Mesendoderm (in vitro differentiated cells): Measurements from ENCODE around the gene PPP1R12B.
"Not testable (repeated sequence)": the region's sequence is repeated elsewhere in the genome, so short reads cannot be mapped to it uniquely, and the experiment has no call there.

Experiments
- DNase-seq: peaks from one replicate; pipeline ENCODE4 v3.0.0; 2013
- H2AK5ac ChIP-seq: 2 replicates; pipeline ENCODE4 v1.6.1; 2013; ENCODE audit warnings: low read length, inconsistent platforms
- H2BK120ac ChIP-seq: 2 replicates; pipeline ENCODE4 v1.6.1; 2013; ENCODE audit warnings: low read depth, mild to moderate bottlenecking, low read length, moderate library complexity, mixed read lengths
- H2BK15ac ChIP-seq: replicated peaks from 2 replicates; pipeline ENCODE4 v1.6.1; 2013; ENCODE audit warnings: low read depth, mild to moderate bottlenecking, moderate library complexity
- H2BK5ac ChIP-seq: 2 replicates; pipeline ENCODE4 v1.6.1; 2013; ENCODE audit warnings: low read length, inconsistent platforms
- H3K18ac ChIP-seq: 2 replicates; pipeline ENCODE4 v1.6.1; 2013; ENCODE audit warnings: mild to moderate bottlenecking, low read length, mixed read lengths
- H3K23ac ChIP-seq: one replicate; pipeline ENCODE4 v1.6.1; 2013; ENCODE audit warnings: low read length
- H3K27ac ChIP-seq: 2 replicates; pipeline ENCODE4 v1.5.1; 2013; ENCODE audit warnings: low read depth, mild to moderate bottlenecking, inconsistent platforms, low read length, moderate library complexity
- H3K27me3 ChIP-seq: 2 replicates; pipeline ENCODE4 v1.6.1; 2013; ENCODE audit warnings: low read length, control low read depth, mild to moderate bottlenecking, inconsistent platforms; ENCODE audit not compliant: insufficient read depth, poor library complexity
- H3K36me3 ChIP-seq: 2 replicates; pipeline ENCODE4 v1.6.1; 2013; ENCODE audit warnings: low read length, inconsistent platforms; ENCODE audit not compliant: control insufficient read depth, insufficient read depth
- H3K4ac ChIP-seq: one replicate; pipeline ENCODE4 v1.6.1; 2013; ENCODE audit warnings: low read depth, mild to moderate bottlenecking, low read length, moderate library complexity
- H3K4me1 ChIP-seq: 2 replicates; pipeline ENCODE4 v1.6.1; 2013; ENCODE audit warnings: low read depth, low read length, inconsistent platforms; ENCODE audit not compliant: control insufficient read depth
- H3K4me2 ChIP-seq: 2 replicates; pipeline ENCODE4 v1.6.1; 2013; ENCODE audit warnings: low read length
- H3K4me3 ChIP-seq: 2 replicates; pipeline ENCODE4 v1.5.1; 2013; ENCODE audit warnings: mild to moderate bottlenecking, low read length
- H3K56ac ChIP-seq: one replicate; pipeline ENCODE4 v1.6.1; 2013; ENCODE audit warnings: low read length
- H3K79me1 ChIP-seq: 2 replicates; pipeline ENCODE4 v1.6.1; 2013; ENCODE audit warnings: low read length, inconsistent platforms
- H3K79me2 ChIP-seq: 2 replicates; pipeline ENCODE4 v1.6.1; 2013; ENCODE audit warnings: mild to moderate bottlenecking, low read length; ENCODE audit not compliant: control insufficient read depth, insufficient read depth
- H3K9ac ChIP-seq: 2 replicates; pipeline ENCODE4 v1.6.1; 2013; ENCODE audit warnings: low read length, inconsistent platforms
- H4K5ac ChIP-seq: one replicate; pipeline ENCODE4 v1.6.1; 2013; ENCODE audit warnings: low read length
- H4K8ac ChIP-seq: one replicate; pipeline ENCODE4 v1.6.1; 2013; ENCODE audit warnings: low read depth, mild to moderate bottlenecking, control low read depth, low read length, moderate library complexity
- WGBS: extraction: QIAGEN DNeasy Blood & Tissue Kit; methylation state at CpG from one replicate; pipeline ENCODE4 v1.1.7; 2013; ENCODE audit warnings: low lambda C conversion rate, missing lambda C conversion rate; ENCODE audit not compliant: insufficient coverage; ENCODE audit errors: extremely low coverage; 5-methylcytosine and 5-hydroxymethylcytosine counted together

PPP1R12B gene

GRCh38 chr1:202577381-202577780 lies 228.9 kb downstream of the PPP1R12B start:
- H3K36me3 ChIP-seq: no peaks in the 10 kb centered on the region
- no peaks in the 10 kb centered on the region for H3K79me1 ChIP-seq
- H3K9ac ChIP-seq: no peak overlapping the region
- H3K4me1 ChIP-seq: peaks cover 17% of the 10 kb centered on the region
- H3K18ac ChIP-seq: peak overlapping the region; percentile 65
- H3K27ac ChIP-seq: peak overlapping the region; percentile 56
- no peaks in the 10 kb centered on the region for H3K27me3 ChIP-seq
- H2AK5ac ChIP-seq: no peak overlapping the region
- WGBS: no CpG with 5 or more reads among the region's 2 CpGs
- DNase-seq: peak; percentile 67
- H3K4me2 ChIP-seq: no peak overlapping the region
- no peak overlapping the region for H2BK120ac ChIP-seq
- no peak overlapping the region for H2BK5ac ChIP-seq
- no peaks in the 10 kb centered on the region for H3K79me2 ChIP-seq
- H3K4ac ChIP-seq: no peak overlapping the region
- no peak overlapping the region for H2BK15ac ChIP-seq
- no peak overlapping the region for H3K23ac ChIP-seq
- no peak overlapping the region for H3K56ac ChIP-seq
- no peak overlapping the region for H4K5ac ChIP-seq
- H4K8ac ChIP-seq: no peak overlapping the region
- no peak overlapping the region for H3K4me3 ChIP-seq

- Histone ChIP-seq H2BK15ac (no peak overlapping the region), H4K8ac (no peak overlapping the region), H3K4me1 (peaks cover 17% of the 10 kb centered on the region), H3K9ac (no peak overlapping the region), H3K18ac (no peak overlapping the region), H2AK5ac (no peak overlapping the region), H3K4me2 (no peak overlapping the region), H3K79me1 (no peaks in the 10 kb centered on the region), H4K5ac (no peak overlapping the region), H3K56ac (peak overlapping the region; percentile 56), H3K27ac (peak overlapping the region; percentile 35), H3K36me3 (no peaks in the 10 kb centered on the region), H3K4me3 (no peak overlapping the region), H2BK5ac (no peak overlapping the region), H3K27me3 (no peaks in the 10 kb centered on the region), H3K79me2 (no peaks in the 10 kb centered on the region), H3K4ac (no peak overlapping the region), H2BK120ac (no peak overlapping the region), H3K23ac (no peak overlapping the region)
- peak; percentile 62 for DNase-seq
- WGBS: no CpG with 5 or more reads among the region's 4 CpGs
These were observed 229.6 kb downstream of the PPP1R12B start for GRCh38 chr1:202578001-202578504.

DNA sequence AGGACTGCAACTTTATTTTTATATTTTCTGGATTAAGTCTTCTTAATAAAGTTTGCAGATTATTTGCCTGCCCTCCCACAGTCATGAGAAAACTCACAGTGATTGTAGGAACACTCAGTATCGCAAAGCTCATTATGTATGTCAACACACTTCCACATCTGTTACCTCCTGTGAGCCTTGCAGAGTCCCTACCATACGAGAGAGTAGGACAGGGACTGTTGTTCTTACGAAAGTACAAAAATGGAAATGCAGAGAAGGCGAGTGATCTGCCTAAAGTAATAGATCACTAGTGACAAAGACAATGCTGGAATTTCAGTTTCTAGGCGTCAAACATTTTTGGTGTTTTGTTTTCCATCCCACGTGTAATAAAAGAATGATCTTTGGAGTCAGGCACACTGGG lies 230.1 kb downstream of the PPP1R12B start:
- Histone ChIP-seq H4K8ac (no peak overlapping the region), H3K4ac (no peak overlapping the region), H3K27me3 (no peaks in the 10 kb centered on the region), H3K18ac (peak overlapping the region; percentile 44), H2BK15ac (no peak overlapping the region), H3K79me1 (no peaks in the 10 kb centered on the region), H3K9ac (peak overlapping the region; percentile 1), H3K4me1 (peaks cover 17% of the 10 kb centered on the region), H3K36me3 (no peaks in the 10 kb centered on the region), H3K56ac (peak overlapping the region; percentile 56), H4K5ac (no peak overlapping the region), H2AK5ac (no peak overlapping the region), H3K4me3 (no peak overlapping the region), H2BK120ac (no peak overlapping the region), H3K23ac (no peak overlapping the region), H3K27ac (peak overlapping the region; percentile 35), H3K4me2 (no peak overlapping the region), H2BK5ac (no peak overlapping the region), H3K79me2 (no peaks in the 10 kb centered on the region)
- no peak for DNase-seq
- WGBS: no CpG with 5 or more reads among the region's 6 CpGs

DNA sequence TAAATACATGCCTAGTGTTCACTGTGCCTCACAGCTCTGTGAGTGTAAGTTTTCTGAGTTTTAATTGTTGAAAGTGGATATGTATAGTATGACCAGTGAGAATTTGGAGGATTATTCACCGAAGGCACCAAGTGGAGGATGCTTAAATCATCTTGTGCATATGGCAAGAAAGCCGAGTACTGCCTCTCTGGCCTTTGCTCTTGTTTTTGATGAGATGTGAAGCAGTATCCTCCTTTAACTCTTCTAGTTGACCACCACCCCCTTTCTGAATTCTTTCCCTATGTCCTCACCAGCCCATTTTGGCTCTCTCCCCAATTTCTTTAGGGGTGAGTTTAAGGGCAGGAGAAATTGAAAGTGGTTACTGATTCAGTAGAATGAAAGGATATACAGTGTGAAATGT lies 231.3 kb downstream of the PPP1R12B start:
- Histone ChIP-seq H3K27me3 (no peaks in the 10 kb centered on the region), H3K79me2 (no peaks in the 10 kb centered on the region), H3K18ac (no peak overlapping the region), H3K4me3 (no peak overlapping the region), H2BK15ac (no peak overlapping the region), H4K5ac (no peak overlapping the region), H3K23ac (no peak overlapping the region), H3K36me3 (no peaks in the 10 kb centered on the region), H2BK5ac (no peak overlapping the region), H4K8ac (no peak overlapping the region), H3K4me2 (no peak overlapping the region), H2BK120ac (no peak overlapping the region), H2AK5ac (no peak overlapping the region), H3K4ac (no peak overlapping the region), H3K79me1 (no peaks in the 10 kb centered on the region), H3K4me1 (peaks cover 24% of the 10 kb centered on the region), H3K27ac (no peak overlapping the region), H3K56ac (no peak overlapping the region), H3K9ac (no peak overlapping the region)
- DNase-seq: no peak
- no CpG with 5 or more reads among the region's 2 CpGs for WGBS

DNA sequence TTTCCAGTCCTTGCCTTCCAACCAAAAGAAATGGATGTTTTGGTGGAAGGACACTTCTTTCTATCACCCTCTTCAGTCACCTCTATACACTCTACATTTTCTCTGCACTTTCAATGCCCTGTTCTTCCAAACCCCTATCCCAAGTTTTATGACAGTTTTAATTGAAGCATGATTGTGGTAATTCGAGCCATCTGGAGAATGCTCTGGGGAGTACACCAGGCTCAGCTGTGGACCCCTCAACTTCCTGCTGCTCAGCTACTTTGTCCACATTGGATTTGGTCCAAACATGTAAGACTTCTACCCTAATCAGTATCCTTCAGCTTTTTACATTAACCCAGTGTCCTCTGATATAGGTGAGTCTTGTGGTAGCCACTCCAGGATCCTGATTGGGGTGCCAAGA lies 232.1 kb downstream of the PPP1R12B start:
- Histone ChIP-seq H3K9ac (no peak overlapping the region), H3K4me3 (no peak overlapping the region), H2BK120ac (no peak overlapping the region), H3K23ac (no peak overlapping the region), H2BK5ac (no peak overlapping the region), H4K5ac (no peak overlapping the region), H3K79me2 (no peaks in the 10 kb centered on the region), H3K27ac (no peak overlapping the region), H3K79me1 (no peaks in the 10 kb centered on the region), H4K8ac (no peak overlapping the region), H3K27me3 (no peaks in the 10 kb centered on the region), H3K4me1 (peaks cover 24% of the 10 kb centered on the region), H3K4ac (no peak overlapping the region), H3K56ac (no peak overlapping the region), H2BK15ac (no peak overlapping the region), H2AK5ac (no peak overlapping the region), H3K4me2 (no peak overlapping the region), H3K36me3 (no peaks in the 10 kb centered on the region), H3K18ac (no peak overlapping the region)
- no peak for DNase-seq
- WGBS: no CpG with 5 or more reads among the region's 1 CpG

GRCh38 chr1:202582350-202582749 lies 233.9 kb downstream of the PPP1R12B start:
- not testable (repeated sequence) for H3K18ac ChIP-seq, H2BK15ac ChIP-seq, H3K9ac ChIP-seq, H3K27me3 ChIP-seq, H3K36me3 ChIP-seq, H3K4me2 ChIP-seq, H3K56ac ChIP-seq, H3K79me2 ChIP-seq, H2AK5ac ChIP-seq, H3K23ac ChIP-seq, H4K8ac ChIP-seq, H3K27ac ChIP-seq, H4K5ac ChIP-seq, H2BK5ac ChIP-seq, H2BK120ac ChIP-seq, H3K4ac ChIP-seq, H3K4me3 ChIP-seq, DNase-seq, H3K79me1 ChIP-seq
- WGBS: no CpG with 5 or more reads among the region's 5 CpGs
- peaks cover 25% of the 10 kb centered on the region for H3K4me1 ChIP-seq
